Activated CD4-positive, alpha-beta T cell treated with anti-CD3 and anti-CD28 coated beads for 36 hours (primary cell): Measurements from ENCODE around the gene SELL. TPM values are rescaled to one million over a fixed set of nuclear protein-coding genes. Genes with fewer than 3 reads are reported as not detected.
A peak's percentile ranks its signal among the peaks of the same experiment; 100 is the strongest.
"Not testable (repeated sequence)": the region's sequence is repeated elsewhere in the genome, so short reads cannot be mapped to it uniquely, and the experiment has no call there.

ENCODE experiments used
- ATAC-seq: fragments of 200-7000 bp; cut with Tn5 transposase; one replicate; pipeline ENCODE4 v1.10.0; 2021; ENCODE audit warnings: mild to moderate bottlenecking, moderate library complexity
- CTCF ChIA-PET: fragments of 350-600 bp; sonication (Branson Sonifier 250); formaldehyde crosslinking; loops from one replicate; lab custom pipeline; 2021; ENCODE audit warnings: antibody characterized with exemption; lab: Charles Lee
- POLR2A ChIA-PET: fragments of 350-600 bp; sonication (Branson Sonifier 250); formaldehyde crosslinking; loops from one replicate; lab custom pipeline; 2021; ENCODE audit warnings: antibody characterized with exemption, inconsistent platforms; lab: Charles Lee
- DNase-seq: peaks from one replicate; pipeline ENCODE4 v3.0.0-alpha.2; 2020
- H3K27ac Mint-ChIP-seq: one replicate; pipeline ENCODE4 v1.8.0; 2021; ENCODE audit warnings: mixed read lengths
- H3K27me3 Mint-ChIP-seq: one replicate; pipeline ENCODE4 v1.8.0; 2021; ENCODE audit warnings: mixed read lengths
- H3K36me3 Mint-ChIP-seq: one replicate; pipeline ENCODE4 v1.8.0; 2021; ENCODE audit warnings: low read depth, mixed read lengths
- H3K4me1 Mint-ChIP-seq: one replicate; pipeline ENCODE4 v1.8.0; 2021; ENCODE audit warnings: mixed read lengths
- H3K4me3 Mint-ChIP-seq: one replicate; pipeline ENCODE4 v1.8.0; 2021; ENCODE audit warnings: mild to moderate bottlenecking, moderate library complexity, mixed read lengths
- H3K9me3 Mint-ChIP-seq: one replicate; pipeline ENCODE4 v1.8.0; 2021; ENCODE audit warnings: low read depth, mixed read lengths
- intact Hi-C, 2 experiments: fragments of 100-400 bp; cut with DNase I in 1 of 2; cut with micrococcal nuclease in 1 of 2; formaldehyde crosslinking; loops; one replicate each; pipeline versions ENCODE4 v1.14.2 to v1.15.1; 2022 to 2024; cut with DNase I, micrococcal nuclease
- total RNA-seq, 2 experiments: library from RNA; stranded (reverse); gene quantifications; one replicate each; pipeline ENCODE4 v1.2.3, GENCODE V29; 2021

The SELL gene
- total RNA-seq, 2 experiments from 2014 or later, result 206 to 262 TPM

GRCh38 chr1:169729991-169730390 lies 18.6 kb upstream of the SELL start:
- Mint-ChIP-seq H3K36me3 (no peaks in the 10 kb centered on the region), H3K4me3 (no peak overlapping the region), H3K27me3 (peaks cover 2% of the 10 kb centered on the region), H3K4me1 (no peaks in the 10 kb centered on the region), H3K27ac (no peak overlapping the region), H3K9me3 (no peaks in the 10 kb centered on the region)
- no peak for DNase-seq
- CTCF ChIA-PET, result interaction anchor here (1.0 kb wide), 2 partner anchors 18 to 128 kb away, joined by 3 to 5 read pairs; no protein-coding TSS in a partner anchor
- ATAC-seq, result no peak
- intact Hi-C loops, result no loop called here
- POLR2A ChIA-PET, result no interaction called here

DNA sequence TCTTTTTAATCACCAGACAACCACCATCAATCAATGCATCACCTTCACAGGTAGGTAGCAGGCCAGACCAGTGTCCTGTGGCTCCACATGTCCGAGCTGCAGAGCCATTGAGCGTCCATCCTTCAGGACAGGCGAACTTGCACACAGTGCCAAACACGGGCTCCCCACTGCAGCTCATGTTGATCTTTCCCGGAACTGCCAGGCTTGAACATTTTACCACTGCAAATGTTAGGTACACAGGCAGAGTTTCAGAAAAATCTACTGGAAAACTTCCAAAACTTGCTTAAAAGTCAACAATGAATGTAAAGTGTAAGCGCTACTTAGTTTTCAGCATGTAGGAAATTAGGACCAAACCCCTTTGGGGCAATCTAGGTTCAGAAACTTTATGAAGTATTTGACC lies 15.9 kb upstream of the SELL start:
- intact Hi-C loops, result no loop called here
- ATAC-seq (no peak), DNase-seq (no peak)
- Mint-ChIP-seq H3K4me1 (no peaks in the 10 kb centered on the region), H3K36me3 (no peaks in the 10 kb centered on the region), H3K4me3 (no peak overlapping the region), H3K27me3 (peaks cover 2% of the 10 kb centered on the region), H3K9me3 (no peaks in the 10 kb centered on the region), H3K27ac (no peak overlapping the region)
- ChIA-PET POLR2A (no interaction called here), CTCF (interaction anchor here (1.6 to 1.7 kb wide), 3 partner anchors 15 to 141 kb away, joined by 4 to 6 read pairs (median 5); partner anchors contain the start of gene F5)

DNA sequence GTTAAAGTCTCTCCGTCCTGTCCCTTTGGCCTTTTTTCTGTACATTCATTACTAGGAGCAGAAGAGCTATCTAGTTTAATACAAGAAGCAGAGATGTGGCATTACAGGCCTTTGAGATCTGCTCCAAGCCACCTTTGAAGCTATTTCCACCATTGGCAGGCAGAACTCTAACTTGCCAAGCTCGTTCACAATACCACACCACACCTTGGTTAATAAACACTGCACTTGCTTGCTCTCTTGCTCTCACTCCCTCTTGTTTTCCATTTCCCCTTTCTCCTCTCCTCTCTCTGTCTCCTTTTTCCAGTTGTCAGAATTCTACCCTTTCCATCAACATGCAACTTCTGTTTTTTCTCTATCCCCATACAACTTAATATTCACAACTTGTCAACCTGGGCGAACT lies 15.4 kb upstream of the SELL start:
- ATAC-seq, result no peak
- Mint-ChIP-seq H3K27ac (no peak overlapping the region), H3K36me3 (no peaks in the 10 kb centered on the region), H3K4me1 (no peaks in the 10 kb centered on the region), H3K4me3 (no peak overlapping the region), H3K9me3 (no peaks in the 10 kb centered on the region), H3K27me3 (peaks cover 2% of the 10 kb centered on the region)
- no peak for DNase-seq
- intact Hi-C loops, result no loop called here
- POLR2A ChIA-PET, result no interaction called here
- CTCF ChIA-PET, result interaction anchor here (1.6 to 1.7 kb wide), 3 partner anchors 15 to 140 kb away, joined by 4 to 6 read pairs (median 5); partner anchors contain the start of gene F5

DNA sequence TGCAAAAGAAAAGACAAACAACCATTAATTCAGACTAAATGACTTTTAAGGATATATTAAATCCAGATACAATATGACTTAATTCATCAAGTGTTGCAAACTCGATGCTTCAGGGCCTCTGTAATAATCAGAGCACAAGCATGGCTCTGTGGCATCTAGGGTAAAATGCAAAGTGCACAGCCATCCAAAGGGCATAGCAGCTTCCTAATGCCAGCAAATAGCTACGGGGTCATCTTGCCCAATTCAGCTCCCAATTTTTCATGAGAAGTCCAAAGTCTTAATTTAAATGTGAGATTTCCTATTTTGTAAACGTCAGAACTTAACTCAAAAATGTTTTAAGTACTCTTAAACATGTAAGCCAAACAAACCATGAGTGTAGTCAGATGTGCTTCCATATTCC lies 14.5 kb upstream of the SELL start:
- intact Hi-C loops, result no loop called here
- ATAC-seq (no peak), DNase-seq (no peak)
- Mint-ChIP-seq H3K4me1 (no peaks in the 10 kb centered on the region), H3K36me3 (no peaks in the 10 kb centered on the region), H3K9me3 (no peaks in the 10 kb centered on the region), H3K27ac (no peak overlapping the region), H3K4me3 (no peak overlapping the region), H3K27me3 (peaks cover 2% of the 10 kb centered on the region)
- POLR2A ChIA-PET, result no interaction called here
- CTCF ChIA-PET, result interaction anchor here (0.6 to 1.7 kb wide), 3 partner anchors 124 to 140 kb away, joined by 3 to 6 read pairs (median 4); partner anchors contain the start of gene F5

DNA sequence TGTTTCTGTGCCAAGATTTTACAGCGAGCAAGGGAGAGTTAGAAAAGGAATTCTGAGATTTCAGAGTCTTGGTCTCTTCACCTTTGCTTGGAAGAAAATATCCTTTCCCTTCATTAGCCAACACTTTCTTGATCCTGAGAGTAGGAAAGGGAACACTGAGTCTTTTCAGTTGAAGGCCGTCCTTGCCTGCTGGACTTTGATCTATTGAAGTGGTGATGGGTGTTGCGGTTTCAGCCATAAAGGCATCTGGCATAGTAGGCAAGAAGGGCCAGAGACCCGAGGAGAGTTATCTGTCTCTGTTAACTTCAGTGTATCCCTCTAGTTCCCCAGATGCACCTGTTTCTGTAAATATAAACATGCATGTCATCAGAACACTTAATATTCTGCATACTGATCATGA lies 12.7 kb upstream of the SELL start:
- H3K9me3 Mint-ChIP-seq, result no peaks in the 10 kb centered on the region
- no peaks in the 10 kb centered on the region for H3K4me1 Mint-ChIP-seq
- ATAC-seq, result no peak
- CTCF ChIA-PET, result no interaction called here
- no peaks in the 10 kb centered on the region for H3K36me3 Mint-ChIP-seq
- H3K27ac Mint-ChIP-seq, result no peak overlapping the region
- POLR2A ChIA-PET, result no interaction called here
- intact Hi-C loops, result no loop called here
- no peak overlapping the region for H3K4me3 Mint-ChIP-seq
- H3K27me3 Mint-ChIP-seq, result peaks cover 2% of the 10 kb centered on the region
- DNase-seq, result no peak

- ChIA-PET POLR2A (no interaction called here), CTCF (no interaction called here)
- no peaks in the 10 kb centered on the region for H3K9me3 Mint-ChIP-seq
- DNase-seq, result no peak
- no peak overlapping the region for H3K27ac Mint-ChIP-seq
- no peak overlapping the region for H3K4me3 Mint-ChIP-seq
- H3K4me1 Mint-ChIP-seq, result no peaks in the 10 kb centered on the region
- H3K27me3 Mint-ChIP-seq, result no peaks in the 10 kb centered on the region
- no peak for ATAC-seq
- H3K36me3 Mint-ChIP-seq, result no peaks in the 10 kb centered on the region
- intact Hi-C loops, result no loop called here
Observed at GRCh38 chr1:169723763-169724162, 12.3 kb upstream of the SELL start.

- ATAC-seq (no peak), DNase-seq (no peak)
- no peaks in the 10 kb centered on the region for H3K27me3 Mint-ChIP-seq
- POLR2A ChIA-PET, result no interaction called here
- no peaks in the 10 kb centered on the region for H3K9me3 Mint-ChIP-seq
- no peak overlapping the region for H3K4me3 Mint-ChIP-seq
- no peaks in the 10 kb centered on the region for H3K36me3 Mint-ChIP-seq
- CTCF ChIA-PET, result interaction anchor here (0.9 to 1.5 kb wide), 4 partner anchors 11 to 193 kb away, joined by 3 to 5 read pairs (median 3); partner anchors contain the start of gene F5
- H3K4me1 Mint-ChIP-seq, result no peaks in the 10 kb centered on the region
- intact Hi-C loops, result no loop called here
- H3K27ac Mint-ChIP-seq, result no peak overlapping the region
Observed at GRCh38 chr1:169722779-169723178, 11.4 kb upstream of the SELL start.

DNA sequence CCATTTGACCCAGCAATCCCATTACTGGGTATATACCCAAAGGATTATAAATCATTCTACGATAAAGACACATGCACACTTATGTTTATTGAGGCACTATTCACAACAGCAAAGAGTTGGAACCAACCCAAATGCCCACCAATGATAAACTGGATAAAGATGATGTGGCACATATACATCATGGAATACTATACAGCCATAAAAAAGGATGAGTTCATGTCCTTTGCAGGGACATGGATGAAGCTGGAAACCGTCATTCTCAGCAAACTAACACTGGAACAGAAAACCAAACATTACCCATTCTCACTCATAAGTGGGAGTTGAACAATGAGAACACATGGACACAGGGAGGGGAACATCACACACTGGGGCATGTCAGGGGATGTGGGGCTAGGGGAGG lies 3.7 kb upstream of the SELL start:
- CTCF ChIA-PET, result interaction anchor here (0.7 to 4.4 kb wide), 4 partner anchors 25 to 562 kb away, joined by 3 to 119 read pairs (median 4); partner anchors contain the start of gene F5
- POLR2A ChIA-PET, H3K9me3 Mint-ChIP-seq, H3K27me3 Mint-ChIP-seq, H3K27ac Mint-ChIP-seq, ATAC-seq, H3K4me3 Mint-ChIP-seq, DNase-seq, H3K36me3 Mint-ChIP-seq: not testable (repeated sequence)
- intact Hi-C loops, result loop anchor here in 1 of 2 experiments (10.0 kb wide), 1 partner anchor 820 kb away; the partner anchor contains the start of gene GORAB
- peaks cover 13% of the 10 kb centered on the region for H3K4me1 Mint-ChIP-seq

- Mint-ChIP-seq H3K36me3 (peaks cover 17% of the 10 kb centered on the region), H3K4me1 (peaks cover 16% of the 10 kb centered on the region)
- H3K9me3 Mint-ChIP-seq, POLR2A ChIA-PET, H3K27me3 Mint-ChIP-seq, ATAC-seq, H3K27ac Mint-ChIP-seq, H3K4me3 Mint-ChIP-seq, DNase-seq: not testable (repeated sequence)
- intact Hi-C loops, result loop anchor here (5.0 to 10.0 kb wide), 5 partner anchors 79 to 822 kb away; partner anchors contain the start of genes BLZF1 (in 1 of the 2), GORAB (in 1 of the 2), METTL18 (in 1 of the 2) and NME7 (in 1 of the 2)
- CTCF ChIA-PET, result interaction anchor here (1.1 to 4.4 kb wide), 20 partner anchors 8 to 163 kb away, joined by 3 to 119 read pairs (median 9); partner anchors contain the start of genes F5 and METTL18
Observed at GRCh38 chr1:169713090-169713489, 1.7 kb upstream of the SELL start.

- H3K4me1 Mint-ChIP-seq, result peaks cover 17% of the 10 kb centered on the region
- no peak overlapping the region for H3K4me3 Mint-ChIP-seq
- no peak overlapping the region for H3K27ac Mint-ChIP-seq
- DNase-seq (no peak), ATAC-seq (no peak)
- peaks cover 22% of the 10 kb centered on the region for H3K36me3 Mint-ChIP-seq
- H3K9me3 Mint-ChIP-seq, result peaks cover 5% of the 10 kb centered on the region
- POLR2A ChIA-PET, result interaction anchor here (0.6 to 1.1 kb wide), 2 partner anchors 126 to 148 kb away, joined by 3 to 9 read pairs; partner anchors contain the start of gene F5
- CTCF ChIA-PET, result interaction anchor here (0.6 to 4.4 kb wide), 51 partner anchors 8 to 322 kb away, joined by 3 to 119 read pairs (median 5); partner anchors contain the start of genes F5, METTL18 and SLC19A2
- H3K27me3 Mint-ChIP-seq, result peaks cover 4% of the 10 kb centered on the region
- intact Hi-C loops, result loop anchor here (1.0 to 10.0 kb wide), 7 partner anchors 80 to 823 kb away; partner anchors contain the start of genes BLZF1 (in 1 of the 2), GORAB (in 1 of the 2), METTL18 (in 1 of the 2) and NME7 (in 1 of the 2)
Observed at GRCh38 chr1:169712309-169712631, 850 bp upstream of the SELL start.

DNA sequence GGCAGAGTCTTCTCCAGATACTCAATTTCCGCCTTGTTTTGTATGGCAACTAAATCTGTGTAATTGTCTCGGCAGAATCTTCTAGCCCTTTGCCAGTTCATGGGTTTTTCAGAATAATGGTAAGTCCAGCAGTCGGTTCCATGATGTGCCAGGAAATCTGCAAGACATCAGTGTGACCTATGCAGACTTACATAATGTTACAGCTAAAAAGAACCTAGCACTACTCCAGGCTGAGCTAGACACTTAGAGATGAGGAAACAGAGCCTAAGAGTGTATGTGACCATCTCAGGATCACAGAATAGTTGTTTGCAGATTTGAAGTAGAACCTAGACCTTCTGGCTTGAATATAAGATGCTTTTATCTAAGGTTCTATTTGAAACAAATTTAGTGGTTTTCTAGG lies 2.8 kb downstream of the SELL start:
- Mint-ChIP-seq H3K36me3 (peaks cover 59% of the 10 kb centered on the region), H3K4me3 (peak overlapping the region; percentile 83), H3K27me3 (peaks cover 3% of the 10 kb centered on the region), H3K9me3 (peaks cover 1% of the 10 kb centered on the region), H3K27ac (peak overlapping the region; percentile 98), H3K4me1 (peaks cover 53% of the 10 kb centered on the region)
- POLR2A ChIA-PET, result interaction anchor here (0.6 kb wide), 1 partner anchor 15 kb away, joined by 6 read pairs; no protein-coding TSS in a partner anchor
- DNase-seq (no peak), ATAC-seq (peak; percentile 20)
- CTCF ChIA-PET, result interaction anchor here (0.7 to 7.1 kb wide), 10 partner anchors 10 to 122 kb away, joined by 3 to 86 read pairs (median 4); partner anchors contain the start of gene F5
- intact Hi-C loops, result loop anchor here (1.0 to 10.0 kb wide), 4 partner anchors 11 to 366 kb away; partner anchors contain the start of genes KIFAP3 (in 1 of the 2) and SLC19A2 (in 1 of the 2)
